H1 (cell line): ENCODE data around the gene ANXA5. TPM values are rescaled to one million over a fixed set of nuclear protein-coding genes. Genes with fewer than 3 reads are reported as not detected.
A peak's percentile ranks its signal among the peaks of the same experiment; 100 is the strongest.

Source experiments
- CTCF ChIA-PET: fragments of 300-600 bp; sonication (Branson Sonifier 250); formaldehyde crosslinking; loops from one replicate; lab custom pipeline; 2021; ENCODE audit not compliant: partially characterized antibody; lab: Charles Lee
- POLR2A ChIA-PET: fragments of 300-600 bp; sonication (Branson Sonifier 250); formaldehyde crosslinking; loops from one replicate; lab custom pipeline; 2021; ENCODE audit warnings: inconsistent platforms; ENCODE audit not compliant: partially characterized antibody; lab: Charles Lee
- DNase-seq, 2 experiments: peaks; one replicate each; pipeline versions ENCODE4 v3.0.0 to v3.0.0-alpha.2; 2010 to 2022; ENCODE audit warnings: low spot score in 2 of 2, low read depth in 1 of 2, mixed read lengths in 1 of 2
- FAIRE-seq: peaks from 2 replicates; lab custom pipeline; 2011; peaks lifted over from hg19 to GRCh38; lab: Jason Lieb, UNC
- H2AFZ ChIP-seq: 2 replicates; pipeline ENCODE4 v1.8.1; 2012; ENCODE audit warnings: low read length, inconsistent platforms
- H2AK5ac ChIP-seq: 2 replicates; pipeline ENCODE4 v1.6.1; 2013; ENCODE audit warnings: low read depth, low read length
- H2BK120ac ChIP-seq: replicated peaks from 2 replicates; pipeline ENCODE3; 2013; ENCODE audit warnings: low read depth, low read length, inconsistent platforms
- H2BK12ac ChIP-seq: 2 replicates; pipeline ENCODE4 v1.6.1; 2013; ENCODE audit warnings: low read depth, low read length
- H2BK15ac ChIP-seq: 2 replicates; pipeline ENCODE4 v1.6.1; 2013; ENCODE audit warnings: low read length
- H2BK20ac ChIP-seq: 2 replicates; pipeline ENCODE4 v1.6.1; 2013; ENCODE audit warnings: low read length
- H2BK5ac ChIP-seq: 2 replicates; pipeline ENCODE4 v1.6.1; 2013; ENCODE audit warnings: low read depth, low read length
- H3K14ac ChIP-seq: 2 replicates; pipeline ENCODE4 v1.6.1; 2013; ENCODE audit warnings: inconsistent platforms; ENCODE audit not compliant: insufficient read length
- H3K18ac ChIP-seq: 2 replicates; pipeline ENCODE4 v1.6.1; 2013; ENCODE audit warnings: low read length; ENCODE audit errors: extremely low read depth
- H3K23ac ChIP-seq: 2 replicates; pipeline ENCODE4 v1.6.1; 2013; ENCODE audit warnings: inconsistent platforms; ENCODE audit not compliant: insufficient read length
- H3K23me2 ChIP-seq: 2 replicates; pipeline ENCODE4 v1.6.1; 2013; ENCODE audit warnings: low read depth, low read length
- H3K27ac ChIP-seq: 2 replicates; pipeline ENCODE4 v1.6.1; 2011; ENCODE audit warnings: low read depth, low read length, inconsistent platforms
- H3K27me3 ChIP-seq, 4 experiments: replicated peaks in 1 of 4; 1 replicate in 1 of 4; 2 replicates in 3 of 4; pipeline versions ENCODE4 v1.6.1 to v1.8.1; 2011 to 2013; ENCODE audit warnings: low read length in 3 of 4, mild to moderate bottlenecking in 3 of 4, inconsistent platforms in 2 of 4, mixed read lengths in 2 of 4, moderate library complexity in 1 of 4; ENCODE audit not compliant: control insufficient read depth in 3 of 4, insufficient read depth in 3 of 4; ENCODE audit errors: extremely low read depth in 1 of 4
- H3K36me3 ChIP-seq, 4 experiments: 2 replicates each; pipeline versions ENCODE4 v1.6.1 to v1.8.1; 2011 to 2013; ENCODE audit warnings: mild to moderate bottlenecking in 4 of 4, low read length in 3 of 4, moderate library complexity in 2 of 4, control low read depth in 1 of 4, inconsistent platforms in 1 of 4; ENCODE audit not compliant: insufficient read depth in 4 of 4, control insufficient read depth in 2 of 4
- H3K4ac ChIP-seq: replicated peaks from 2 replicates; pipeline ENCODE3; 2013; ENCODE audit warnings: low read length, low read depth, mixed read lengths, inconsistent platforms; ENCODE audit not compliant: insufficient read length
- H3K4me1 ChIP-seq, 4 experiments: replicated peaks in 1 of 4; 1 replicate in 1 of 4; 2 replicates in 3 of 4; pipeline versions ENCODE4 v1.6.1 to v1.8.1; 2011 to 2013; ENCODE audit warnings: low read length in 3 of 4, inconsistent platforms in 2 of 4, mixed read lengths in 1 of 4; ENCODE audit not compliant: insufficient read depth in 4 of 4, control insufficient read depth in 3 of 4
- H3K4me2 ChIP-seq, 2 experiments: 2 replicates each; pipeline versions ENCODE4 v1.6.1 to v1.8.1; 2011 to 2013; ENCODE audit warnings: low read depth in 2 of 2, low read length in 2 of 2, control low read depth in 1 of 2, inconsistent platforms in 1 of 2, mild to moderate bottlenecking in 1 of 2; ENCODE audit not compliant: insufficient read depth in 1 of 2
- H3K4me3 ChIP-seq, 4 experiments: fragments of 200-600, 300-600 bp in 1 of 4; sonication (generic), shearing (Covaris generic), sonication (Bioruptor Twin) in 1 of 4; 2 replicates each; pipeline versions ENCODE4 v1.5.1 to v1.8.1; 2011 to 2016; ENCODE audit warnings: low read length in 4 of 4, low read depth in 3 of 4, control low read depth in 2 of 4, inconsistent platforms in 2 of 4, mild to moderate bottlenecking in 2 of 4, mixed read lengths in 1 of 4, moderate library complexity in 1 of 4; ENCODE audit not compliant: insufficient read depth in 2 of 4; ENCODE audit errors: extremely low read depth in 1 of 4
- H3K56ac ChIP-seq: replicated peaks from 2 replicates; pipeline ENCODE3; 2013; ENCODE audit warnings: low read depth, mild to moderate bottlenecking, mixed read lengths, low read length, inconsistent platforms; ENCODE audit not compliant: insufficient read length
- H3K79me1 ChIP-seq: 2 replicates; pipeline ENCODE4 v1.6.1; 2013; ENCODE audit warnings: low read depth, low read length, control low read depth
- H3K79me2 ChIP-seq, 2 experiments: 2 replicates each; pipeline versions ENCODE4 v1.6.1 to v1.8.1; 2012 to 2013; ENCODE audit warnings: low read length in 2 of 2, mild to moderate bottlenecking in 2 of 2, inconsistent platforms in 1 of 2; ENCODE audit not compliant: insufficient read depth in 2 of 2, control insufficient read depth in 1 of 2
- H3K9ac ChIP-seq, 4 experiments: replicated peaks in 1 of 4; 1 replicate in 1 of 4; 2 replicates in 3 of 4; pipeline versions ENCODE4 v1.6.1 to v1.8.1; 2011 to 2013; ENCODE audit warnings: low read depth in 3 of 4, low read length in 3 of 4, control low read depth in 2 of 4, mild to moderate bottlenecking in 2 of 4, moderate library complexity in 2 of 4, inconsistent platforms in 1 of 4; ENCODE audit errors: extremely low read depth in 1 of 4
- H3K9me3 ChIP-seq, 2 experiments: 2 replicates each; pipeline versions ENCODE4 v1.6.1 to v1.8.1; 2012 to 2013; ENCODE audit warnings: mild to moderate bottlenecking in 2 of 2, moderate library complexity in 2 of 2, control low read depth in 1 of 2, inconsistent platforms in 1 of 2, low read depth in 1 of 2, low read length in 1 of 2, mixed read lengths in 1 of 2; ENCODE audit not compliant: insufficient read depth in 2 of 2
- H4K20me1 ChIP-seq, 2 experiments: replicated peaks in 1 of 2; 2 replicates each; pipeline versions ENCODE3 to v1.8.1; 2011 to 2013; ENCODE audit warnings: inconsistent platforms in 2 of 2, low read length in 2 of 2, mild to moderate bottlenecking in 1 of 2; ENCODE audit not compliant: insufficient read depth in 2 of 2, control insufficient read depth in 1 of 2
- H4K5ac ChIP-seq: 2 replicates; pipeline ENCODE4 v1.6.1; 2013; ENCODE audit warnings: low read length, low read depth, mixed read lengths, inconsistent platforms; ENCODE audit not compliant: insufficient read length
- H4K8ac ChIP-seq: 2 replicates; pipeline ENCODE4 v1.8.0; 2013; ENCODE audit warnings: mild to moderate bottlenecking, moderate library complexity, low read length, inconsistent platforms; ENCODE audit not compliant: insufficient read depth; ENCODE audit errors: extremely low read depth
- H4K91ac ChIP-seq: replicated peaks from 2 replicates; pipeline ENCODE3; 2013; ENCODE audit warnings: low read length, mixed read lengths, inconsistent platforms; ENCODE audit not compliant: insufficient read length
- TEAD4 ChIP-seq: IDR thresholded peaks from 2 replicates; pipeline ENCODE4 v1.6.1; 2012; ENCODE audit warnings: low read depth, low read length, inconsistent platforms, mixed read lengths
- WGBS, 2 experiments: shearing (Covaris generic) in 1 of 2; methylation state at CpG; one replicate each; pipeline versions ENCODE4 v1.1.6 to v1.1.7; 2013 to 2015; ENCODE audit warnings: low lambda C conversion rate in 2 of 2, mixed read lengths in 2 of 2, inconsistent platforms in 1 of 2, low coverage in 1 of 2, missing lambda C conversion rate in 1 of 2; ENCODE audit not compliant: insufficient replicate concordance in 2 of 2, insufficient coverage in 1 of 2, insufficient read length in 1 of 2; ENCODE audit errors: extremely low coverage in 1 of 2, missing lambda C conversion rate in 1 of 2; 5-methylcytosine and 5-hydroxymethylcytosine counted together
- polyA plus RNA-seq, 7 experiments: library from polyadenylated mRNA; depleted of rRNA in 3 of 7; stranded (reverse) in 5 of 7; unstranded in 2 of 7; fragments of >200 nt in 5 of 7; fragments of 200-250 nt in 2 of 7; gene quantifications; 1 replicate in 5 of 7; 2 replicates in 1 of 7; 4 replicates in 1 of 7; pipeline versions ENCODE4 v1.2.1 to v1.2.3, GENCODE V29; 2011 to 2013; ENCODE audit warnings: missing spikeins in 2 of 7, mixed read lengths in 2 of 7
- total RNA-seq: library from RNA; stranded (reverse); fragmentation: NEBNext Ultra II Directional; extraction: Animal tissue kit (Norgen Biotek cat#: 25700); gene quantifications from 2 replicates; pipeline ENCODE4 v1.2.1, GENCODE V29; 2021
- TF ChIP-seq, protein P1 (sequence below), 3 experiments: IDR thresholded peaks; 1 replicate in 2 of 3; 2 replicates in 1 of 3; pipeline versions ENCODE4 v1.5.1 to v1.6.1; 2011; ENCODE audit warnings: low read length in 3 of 3, mild to moderate bottlenecking in 3 of 3, inconsistent platforms in 2 of 3, low read depth in 1 of 3, moderate library complexity in 1 of 3; ENCODE audit not compliant: insufficient read depth in 1 of 3; ENCODE audit errors: control extremely low read depth in 1 of 3

ANXA5 gene
- total and polyA plus RNA-seq, 2 of the 8 experiments (the other 6 are each of a cell fraction or from before 2014, with no cell fraction given): 213 to 221 TPM

DNA sequence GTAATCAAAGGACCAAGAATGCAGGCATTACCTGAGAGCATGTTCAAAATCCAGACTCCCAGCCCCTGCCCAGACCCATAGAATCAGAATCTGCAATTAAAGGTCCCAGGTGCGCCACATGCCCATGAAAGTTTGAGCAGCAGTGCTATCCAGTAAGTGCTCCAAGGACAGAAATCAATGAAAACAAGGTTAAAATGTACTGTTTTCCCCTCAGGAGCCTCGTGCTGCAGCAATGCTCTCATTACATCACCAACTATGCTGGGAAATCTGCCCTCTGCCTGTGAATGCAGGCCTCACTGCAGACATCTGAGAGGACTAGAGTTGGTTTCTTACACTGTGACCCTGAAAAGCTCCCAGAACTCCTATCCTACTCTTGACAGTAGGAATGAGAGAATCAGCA lies 21.1 kb downstream of the ANXA5 start:
- DNase-seq (no peak), FAIRE-seq (no peak)
- Histone ChIP-seq H3K4me1 (peaks cover 0 to 4% (median 1%) of the 10 kb centered on the region in 4 experiments; a peak in 2 of 7 replicates), H3K9me3 (no peaks in the 10 kb centered on the region), H3K9ac (no peak overlapping the region), H3K23me2 (no peaks in the 10 kb centered on the region), H2BK15ac (no peak overlapping the region), H2BK120ac (no peak overlapping the region), H3K79me2 (no peaks in the 10 kb centered on the region), H4K20me1 (peaks cover 0 to 3% of the 10 kb centered on the region in 2 experiments), H3K4me3 (no peak overlapping the region), H2BK20ac (no peak overlapping the region), H3K36me3 (peaks cover 4 to 64% (median 44%) of the 10 kb centered on the region in 4 experiments), H4K8ac (no peak overlapping the region), H3K56ac (no peak overlapping the region), H3K14ac (no peak overlapping the region), H2BK12ac (no peak overlapping the region), H4K91ac (no peak overlapping the region), H4K5ac (no peak overlapping the region), H2BK5ac (no peak overlapping the region), H3K27me3 (no peaks in the 10 kb centered on the region), H3K4me2 (no peak overlapping the region), H3K23ac (no peak overlapping the region), H2AFZ (no peak overlapping the region), H3K79me1 (no peaks in the 10 kb centered on the region), H3K27ac (no peak overlapping the region), H2AK5ac (no peak overlapping the region), H3K18ac (no peak overlapping the region), H3K4ac (no peak overlapping the region)
- POLR2A ChIA-PET: no interaction called here
- CTCF ChIA-PET: interaction anchor here (0.8 to 3.0 kb wide), 10 partner anchors 10 to 254 kb away, joined by 3 to 9 read pairs (median 4); no protein-coding TSS in a partner anchor
- TF ChIP-seq, protein P1, sequence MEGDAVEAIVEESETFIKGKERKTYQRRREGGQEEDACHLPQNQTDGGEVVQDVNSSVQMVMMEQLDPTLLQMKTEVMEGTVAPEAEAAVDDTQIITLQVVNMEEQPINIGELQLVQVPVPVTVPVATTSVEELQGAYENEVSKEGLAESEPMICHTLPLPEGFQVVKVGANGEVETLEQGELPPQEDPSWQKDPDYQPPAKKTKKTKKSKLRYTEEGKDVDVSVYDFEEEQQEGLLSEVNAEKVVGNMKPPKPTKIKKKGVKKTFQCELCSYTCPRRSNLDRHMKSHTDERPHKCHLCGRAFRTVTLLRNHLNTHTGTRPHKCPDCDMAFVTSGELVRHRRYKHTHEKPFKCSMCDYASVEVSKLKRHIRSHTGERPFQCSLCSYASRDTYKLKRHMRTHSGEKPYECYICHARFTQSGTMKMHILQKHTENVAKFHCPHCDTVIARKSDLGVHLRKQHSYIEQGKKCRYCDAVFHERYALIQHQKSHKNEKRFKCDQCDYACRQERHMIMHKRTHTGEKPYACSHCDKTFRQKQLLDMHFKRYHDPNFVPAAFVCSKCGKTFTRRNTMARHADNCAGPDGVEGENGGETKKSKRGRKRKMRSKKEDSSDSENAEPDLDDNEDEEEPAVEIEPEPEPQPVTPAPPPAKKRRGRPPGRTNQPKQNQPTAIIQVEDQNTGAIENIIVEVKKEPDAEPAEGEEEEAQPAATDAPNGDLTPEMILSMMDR (IDR thresholded peaks at IDR 0.05; ENCODE audit: control extremely low read depth in 1 of 3, insufficient read depth in 1 of 3, low read depth in 1 of 3, low read length in 3 of 3): peak in 2 of 3 experiments; percentile 9 to 29; a peak in 2 of 4 replicates
- no peak for TF ChIP-seq TEAD4
- WGBS, 2 experiments: 87% methylated on average over 2 of the region's 2 CpGs; no CpG with 5 or more reads in 1 of the 2 experiments
